Measurements from ENCODE around the gene SCAPER.
A peak's percentile ranks its signal among the peaks of the same experiment; 100 is the strongest.

SCAPER gene
- total RNA-seq = 44.3 to 91.6 (median 74.4) reads per million in 4 donors

- DNase-seq = peak; percentile 86 to 93 (median 86)
Observed at GRCh38 chr15:76905013-76905839, at the start of gene SCAPER. Gene SCAPER, minus strand, starts transcription at chr15:76905340. Its CDS starts 21,523 bp downstream, at chr15:76883817.

- no peak for DNase-seq
Observed at GRCh38 chr15:76954744-76955143, 49.6 kb upstream of the SCAPER start.

- no peak for DNase-seq
Observed at GRCh38 chr15:76953913-76954312, 48.8 kb upstream of the SCAPER start.

GRCh38 chr15:76951220-76951619 is 46.1 kb upstream of the SCAPER start:
- no peak for DNase-seq

- DNase-seq = no peak
Observed at GRCh38 chr15:76947454-76947853, 42.3 kb upstream of the SCAPER start.

- no peak for DNase-seq
Observed at GRCh38 chr15:76945494-76946093, 40.5 kb upstream of the SCAPER start.

- no peak for DNase-seq
Observed at GRCh38 chr15:76942331-76942730, 37.2 kb upstream of the SCAPER start.

GRCh38 chr15:76941636-76942035 is 36.5 kb upstream of the SCAPER start:
- DNase-seq = no peak

GRCh38 chr15:76939715-76940114 is 34.6 kb upstream of the SCAPER start:
- peak in 1 of 5 donors; percentile 30 for DNase-seq

GRCh38 chr15:76938752-76939151 is 33.6 kb upstream of the SCAPER start:
- DNase-seq = no peak

GRCh38 chr15:76936671-76937070 is 31.5 kb upstream of the SCAPER start:
- DNase-seq = no peak

- peak in 1 of 5 donors; percentile 18 for DNase-seq
Observed at GRCh38 chr15:76935620-76936019, 30.5 kb upstream of the SCAPER start.

GRCh38 chr15:76932135-76932966 is 27.2 kb upstream of the SCAPER start:
- DNase-seq = peak in 2 of 5 donors; percentile 4 to 5

- peak; percentile 82 to 96 (median 88) for DNase-seq
Observed at GRCh38 chr15:76931397-76932134, 26.4 kb upstream of the SCAPER start, which contains the start of gene RCN2. Gene RCN2, plus strand, starts transcription at chr15:76931749. Its CDS starts 93 bp downstream, at chr15:76931842.

GRCh38 chr15:76930831-76931396 is 25.8 kb upstream of the SCAPER start:
- peak in 1 of 5 donors; percentile 4 for DNase-seq

GRCh38 chr15:76929011-76929760 is 24.0 kb upstream of the SCAPER start:
- no peak for DNase-seq

- DNase-seq = no peak
Observed at GRCh38 chr15:76928201-76928600, 23.1 kb upstream of the SCAPER start.

GRCh38 chr15:76916369-76916768 is 11.2 kb upstream of the SCAPER start:
- no peak for DNase-seq

GRCh38 chr15:76913737-76914136 is 8.6 kb upstream of the SCAPER start:
- DNase-seq = no peak

GRCh38 chr15:76912430-76912829 is 7.3 kb upstream of the SCAPER start:
- no peak for DNase-seq

- DNase-seq = no peak
Observed at GRCh38 chr15:76905855-76906254, 715 bp upstream of the SCAPER start.

All from T-helper 1 cell (primary cell).